Fibroblast of lung (primary cell): ENCODE data around the gene RNFT2. TPM values are rescaled to one million over a fixed set of nuclear protein-coding genes. Genes with fewer than 3 reads are reported as not detected.

Experiments
- DNase-seq, 2 donors: peaks; one replicate each; pipeline versions ENCODE4 v3.0.0 to v3.0.0-alpha.2; 2010; ENCODE audit warnings: low read depth in 2 of 2
- H2AFZ ChIP-seq: 2 replicates; pipeline ENCODE4 v1.5.1; 2012; ENCODE audit warnings: low read length, control low read depth, inconsistent platforms
- H3K27ac ChIP-seq: 2 replicates; pipeline ENCODE4 v1.5.1; 2011; ENCODE audit warnings: low read length, control low read depth; ENCODE audit not compliant: insufficient read depth
- H3K27me3 ChIP-seq: 2 replicates; pipeline ENCODE4 v1.5.1; 2011; ENCODE audit warnings: mild to moderate bottlenecking, low read length; ENCODE audit not compliant: control insufficient read depth, insufficient read depth
- H3K36me3 ChIP-seq: 2 replicates; pipeline ENCODE4 v1.5.1; 2011; ENCODE audit warnings: low read length; ENCODE audit not compliant: control insufficient read depth, insufficient read depth
- H3K4me1 ChIP-seq: 2 replicates; pipeline ENCODE4 v1.5.1; 2011; ENCODE audit warnings: low read length; ENCODE audit not compliant: control insufficient read depth, insufficient read depth; ENCODE audit errors: extremely low read depth
- H3K4me2 ChIP-seq: 2 replicates; pipeline ENCODE4 v1.5.1; 2011; ENCODE audit warnings: low read length, control low read depth; ENCODE audit not compliant: insufficient read depth; ENCODE audit errors: extremely low read depth
- H3K4me3 ChIP-seq, 4 experiments: fragments of 200-600 bp in 1 of 4; sonication (generic) in 1 of 4; replicated peaks in 1 of 4; 2 replicates each; pipeline ENCODE4 v1.5.1; 2011 to 2016; ENCODE audit warnings: low read length in 4 of 4, low read depth in 3 of 4, mild to moderate bottlenecking in 3 of 4, control low read depth in 2 of 4, inconsistent platforms in 1 of 4, mixed read lengths in 1 of 4; ENCODE audit not compliant: insufficient read depth in 1 of 4; ENCODE audit errors: control extremely low read depth in 1 of 4
- H3K79me2 ChIP-seq: 2 replicates; pipeline ENCODE4 v1.5.1; 2012; ENCODE audit warnings: mild to moderate bottlenecking, low read length, inconsistent platforms; ENCODE audit not compliant: control insufficient read depth, insufficient read depth
- H3K9ac ChIP-seq: 2 replicates; pipeline ENCODE4 v1.5.1; 2011; ENCODE audit warnings: mild to moderate bottlenecking, low read length, control low read depth; ENCODE audit not compliant: insufficient read depth
- H3K9me3 ChIP-seq: 2 replicates; pipeline ENCODE4 v1.5.1; 2012; ENCODE audit warnings: low read depth, low read length; ENCODE audit not compliant: control insufficient read depth, insufficient read depth
- H4K20me1 ChIP-seq: 2 replicates; pipeline ENCODE4 v1.5.1; 2011; ENCODE audit warnings: low read length; ENCODE audit not compliant: control insufficient read depth, insufficient read depth; ENCODE audit errors: extremely low read depth
- CTCF ChIP-seq, 2 donors: IDR thresholded peaks in 1 of 2; conservative IDR thresholded peaks in 1 of 2; 1 replicate in 1 of 2; 2 replicates in 1 of 2; pipeline ENCODE4 v1.5.1; 2011 to 2012; ENCODE audit warnings: low read length in 2 of 2, control low read depth in 1 of 2, inconsistent platforms in 1 of 2, low read depth in 1 of 2, mild to moderate bottlenecking in 1 of 2
- EZH2 ChIP-seq: IDR thresholded peaks from 2 replicates; pipeline ENCODE4 v1.5.1; 2012; ENCODE audit warnings: low read length, control low read depth, mild to moderate bottlenecking; ENCODE audit errors: missing control alignments
- polyA plus RNA-seq, 2 donors: library from polyadenylated mRNA; depleted of rRNA in 1 of 2; stranded (reverse) in 1 of 2; unstranded in 1 of 2; fragments of >200 nt; gene quantifications; 2 replicates each; pipeline ENCODE4 v1.2.1, GENCODE V29; 2011 to 2012; ENCODE audit warnings: missing spikeins in 1 of 2
- total RNA-seq: library from RNA; depleted of rRNA; stranded (reverse); fragments of >200 nt; gene quantifications from 2 replicates; pipeline ENCODE4 v1.2.1, GENCODE V29; 2014

Gene RNFT2
- total and polyA plus RNA-seq, 2 donors (not counting 1 experiment from before 2014, with no cell fraction given): 0.95 to 3.1 TPM

GRCh38 chr12:116799955-116800354 lies 61.8 kb downstream of the RNFT2 start:
- Histone ChIP-seq H3K27ac (no peak overlapping the region), H3K27me3 (no peaks in the 10 kb centered on the region), H3K4me1 (no peaks in the 10 kb centered on the region), H4K20me1 (no peaks in the 10 kb centered on the region), H3K9me3 (no peaks in the 10 kb centered on the region), H3K4me2 (no peak overlapping the region), H3K4me3 (no peak overlapping the region), H3K9ac (no peak overlapping the region), H3K36me3 (no peaks in the 10 kb centered on the region), H3K79me2 (no peaks in the 10 kb centered on the region), H2AFZ (no peak overlapping the region)
- TF ChIP-seq CTCF (conservative IDR thresholded peaks at IDR 0.05 in 1 of 2, IDR thresholded peaks at IDR 0.05 in 1 of 2; ENCODE audit: low read depth in 1 of 2, low read length in 2 of 2) (no peak), EZH2 (no peak)
- DNase-seq: no peak

- Histone ChIP-seq H3K27ac (no peak overlapping the region), H3K36me3 (no peaks in the 10 kb centered on the region), H3K4me2 (no peak overlapping the region), H3K9me3 (no peaks in the 10 kb centered on the region), H3K79me2 (no peaks in the 10 kb centered on the region), H3K9ac (no peak overlapping the region), H4K20me1 (no peaks in the 10 kb centered on the region), H3K4me3 (no peak overlapping the region), H2AFZ (no peak overlapping the region), H3K27me3 (no peaks in the 10 kb centered on the region), H3K4me1 (no peaks in the 10 kb centered on the region)
- TF ChIP-seq EZH2 (no peak), CTCF (conservative IDR thresholded peaks at IDR 0.05 in 1 of 2, IDR thresholded peaks at IDR 0.05 in 1 of 2; ENCODE audit: low read depth in 1 of 2, low read length in 2 of 2) (no peak)
- no peak for DNase-seq
These were observed 62.8 kb downstream of the RNFT2 start for GRCh38 chr12:116800918-116801317.

- Histone ChIP-seq H3K27ac (no peak overlapping the region), H3K4me3 (no peak overlapping the region), H3K4me2 (no peak overlapping the region), H3K27me3 (no peaks in the 10 kb centered on the region), H3K4me1 (no peaks in the 10 kb centered on the region), H3K36me3 (no peaks in the 10 kb centered on the region), H2AFZ (no peak overlapping the region), H4K20me1 (no peaks in the 10 kb centered on the region), H3K9ac (no peak overlapping the region), H3K79me2 (no peaks in the 10 kb centered on the region), H3K9me3 (no peaks in the 10 kb centered on the region)
- no peak for DNase-seq
- TF ChIP-seq CTCF (conservative IDR thresholded peaks at IDR 0.05 in 1 of 2, IDR thresholded peaks at IDR 0.05 in 1 of 2; ENCODE audit: low read depth in 1 of 2, low read length in 2 of 2): no peak
- no peak for TF ChIP-seq EZH2
These were observed 63.9 kb downstream of the RNFT2 start for GRCh38 chr12:116802018-116802417.
